Endothelial cell (in vitro differentiated cells): ENCODE data around the gene VPS39. TPM values are rescaled to one million over a fixed set of nuclear protein-coding genes. Genes with fewer than 3 reads are reported as not detected.
A peak's percentile ranks its signal among the peaks of the same experiment; 100 is the strongest.

Experiments used
- DNase-seq: peaks from one replicate; pipeline ENCODE4 v3.0.0; 2021; ENCODE audit warnings: low spot score
- H3K27ac Mint-ChIP-seq: one replicate; pipeline ENCODE4 v1.8.0; 2021; ENCODE audit warnings: mixed read lengths, inconsistent platforms; ENCODE audit not compliant: unreplicated experiment
- H3K27me3 Mint-ChIP-seq: one replicate; pipeline ENCODE4 v1.8.0; 2021; ENCODE audit warnings: mild to moderate bottlenecking, moderate library complexity, mixed read lengths, inconsistent platforms; ENCODE audit not compliant: unreplicated experiment
- H3K36me3 Mint-ChIP-seq: one replicate; pipeline ENCODE4 v1.8.0; 2021; ENCODE audit warnings: mild to moderate bottlenecking, low read depth, mixed read lengths, inconsistent platforms; ENCODE audit not compliant: unreplicated experiment
- H3K4me1 Mint-ChIP-seq: one replicate; pipeline ENCODE4 v1.8.0; 2021; ENCODE audit warnings: mild to moderate bottlenecking, mixed read lengths, inconsistent platforms; ENCODE audit not compliant: unreplicated experiment
- H3K4me3 Mint-ChIP-seq: one replicate; pipeline ENCODE4 v1.8.0; 2021; ENCODE audit warnings: mild to moderate bottlenecking, mixed read lengths, inconsistent platforms; ENCODE audit not compliant: unreplicated experiment
- H3K9me3 Mint-ChIP-seq: one replicate; pipeline ENCODE4 v1.8.0; 2021; ENCODE audit warnings: mixed read lengths, inconsistent platforms; ENCODE audit not compliant: unreplicated experiment
- total RNA-seq: library from RNA; stranded (reverse); fragmentation: NEBNext Ultra II Directional; extraction: Animal tissue kit (Norgen Biotek cat#: 25700); gene quantifications from one replicate; pipeline ENCODE4 v1.2.1, GENCODE V29; 2021; ENCODE audit not compliant: unreplicated experiment
- TF ChIP-seq, protein P1 (sequence below): fragments of 200-600 bp; sonication (generic); IDR thresholded peaks from one replicate; pipeline ENCODE4 v1.5.0; 2021; ENCODE audit warnings: antibody characterized with exemption; ENCODE audit not compliant: unreplicated experiment

The VPS39 gene
- total RNA-seq, 1 donor from 2014 or later: 66.2 TPM

DNA sequence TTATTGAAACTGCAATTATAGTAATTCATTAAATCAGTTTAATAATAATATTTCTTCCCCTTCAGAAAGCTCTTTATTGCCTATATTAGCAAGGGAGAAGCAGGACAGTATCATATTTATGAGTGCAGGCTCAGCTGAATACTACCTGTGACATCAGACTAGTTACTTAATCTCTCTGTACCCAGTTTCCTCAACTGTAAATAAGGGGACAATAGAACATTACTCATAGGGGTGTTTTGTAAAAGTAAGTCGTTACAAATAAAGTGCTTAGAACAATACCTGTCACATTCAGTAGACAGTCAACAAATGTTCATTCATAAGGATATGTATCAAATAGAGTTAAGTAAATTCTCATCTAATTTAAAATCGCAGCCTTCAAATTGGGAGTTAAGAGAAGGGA lies 12.1 kb upstream of the VPS39 start:
- Mint-ChIP-seq H3K4me3 (no peak overlapping the region), H3K4me1 (no peaks in the 10 kb centered on the region), H3K27me3 (no peaks in the 10 kb centered on the region), H3K9me3 (no peaks in the 10 kb centered on the region), H3K27ac (no peak overlapping the region), H3K36me3 (peaks cover 9% of the 10 kb centered on the region)
- TF ChIP-seq, protein P1, sequence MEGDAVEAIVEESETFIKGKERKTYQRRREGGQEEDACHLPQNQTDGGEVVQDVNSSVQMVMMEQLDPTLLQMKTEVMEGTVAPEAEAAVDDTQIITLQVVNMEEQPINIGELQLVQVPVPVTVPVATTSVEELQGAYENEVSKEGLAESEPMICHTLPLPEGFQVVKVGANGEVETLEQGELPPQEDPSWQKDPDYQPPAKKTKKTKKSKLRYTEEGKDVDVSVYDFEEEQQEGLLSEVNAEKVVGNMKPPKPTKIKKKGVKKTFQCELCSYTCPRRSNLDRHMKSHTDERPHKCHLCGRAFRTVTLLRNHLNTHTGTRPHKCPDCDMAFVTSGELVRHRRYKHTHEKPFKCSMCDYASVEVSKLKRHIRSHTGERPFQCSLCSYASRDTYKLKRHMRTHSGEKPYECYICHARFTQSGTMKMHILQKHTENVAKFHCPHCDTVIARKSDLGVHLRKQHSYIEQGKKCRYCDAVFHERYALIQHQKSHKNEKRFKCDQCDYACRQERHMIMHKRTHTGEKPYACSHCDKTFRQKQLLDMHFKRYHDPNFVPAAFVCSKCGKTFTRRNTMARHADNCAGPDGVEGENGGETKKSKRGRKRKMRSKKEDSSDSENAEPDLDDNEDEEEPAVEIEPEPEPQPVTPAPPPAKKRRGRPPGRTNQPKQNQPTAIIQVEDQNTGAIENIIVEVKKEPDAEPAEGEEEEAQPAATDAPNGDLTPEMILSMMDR: no peak
- no peak for DNase-seq

DNA sequence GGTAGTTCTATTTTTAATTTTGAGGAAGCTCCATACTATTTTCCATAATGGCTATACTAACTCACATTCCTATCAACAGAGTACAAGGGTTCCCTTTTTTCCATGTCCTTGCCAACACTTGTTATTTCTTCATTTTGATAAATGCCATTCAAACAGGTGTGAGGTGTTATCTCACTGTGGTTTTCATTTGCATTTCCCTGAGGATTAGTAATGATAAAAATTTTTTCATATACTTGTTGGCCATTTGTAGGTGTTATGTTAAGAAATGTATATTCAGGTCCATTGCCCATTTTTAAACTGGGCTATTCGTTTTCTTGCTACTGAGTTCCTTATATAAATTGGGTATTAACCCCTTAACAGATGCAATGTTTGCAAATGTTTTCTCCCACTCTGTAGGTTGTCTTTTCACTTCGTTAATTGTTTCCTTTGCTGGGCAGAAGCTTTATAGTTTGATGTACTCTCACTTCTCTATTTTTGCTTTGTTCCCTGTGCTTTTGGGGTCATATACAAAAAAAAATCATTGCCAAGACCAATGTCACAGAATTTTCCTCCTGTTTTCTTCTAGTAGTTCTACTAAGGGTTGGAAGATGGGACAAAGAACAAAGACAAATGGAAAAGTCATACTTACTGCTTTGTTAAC lies 11.0 kb upstream of the VPS39 start:
- TF ChIP-seq, protein P1: no peak
- H3K36me3 Mint-ChIP-seq: peaks cover 9% of the 10 kb centered on the region
- no peaks in the 10 kb centered on the region for H3K9me3 Mint-ChIP-seq
- H3K27me3 Mint-ChIP-seq: no peaks in the 10 kb centered on the region
- DNase-seq: no peak
- no peak overlapping the region for H3K4me3 Mint-ChIP-seq
- H3K27ac Mint-ChIP-seq: no peak overlapping the region
- no peaks in the 10 kb centered on the region for H3K4me1 Mint-ChIP-seq

DNA sequence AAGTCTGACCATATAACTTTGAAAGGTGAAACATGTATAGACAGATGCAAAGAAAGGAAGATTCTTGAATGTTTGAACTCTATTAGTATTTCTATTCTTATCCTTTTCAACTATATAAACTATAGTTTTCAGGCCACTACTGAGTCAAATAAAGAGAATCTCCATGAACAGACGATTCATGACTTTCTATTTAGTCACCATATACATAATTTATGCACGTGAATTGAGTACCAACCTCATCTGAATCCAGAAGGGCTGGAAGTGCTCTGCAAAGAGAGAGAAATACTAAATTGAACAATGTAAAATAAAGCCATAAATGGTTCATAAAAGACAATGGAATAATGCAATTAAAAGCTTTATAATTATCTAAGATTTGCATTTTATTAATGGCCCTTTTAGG lies 9.5 kb upstream of the VPS39 start:
- Mint-ChIP-seq H3K27ac (no peak overlapping the region), H3K36me3 (peaks cover 9% of the 10 kb centered on the region), H3K4me3 (no peak overlapping the region), H3K27me3 (no peaks in the 10 kb centered on the region), H3K9me3 (no peaks in the 10 kb centered on the region), H3K4me1 (no peaks in the 10 kb centered on the region)
- DNase-seq: no peak
- TF ChIP-seq, protein P1: no peak

DNA sequence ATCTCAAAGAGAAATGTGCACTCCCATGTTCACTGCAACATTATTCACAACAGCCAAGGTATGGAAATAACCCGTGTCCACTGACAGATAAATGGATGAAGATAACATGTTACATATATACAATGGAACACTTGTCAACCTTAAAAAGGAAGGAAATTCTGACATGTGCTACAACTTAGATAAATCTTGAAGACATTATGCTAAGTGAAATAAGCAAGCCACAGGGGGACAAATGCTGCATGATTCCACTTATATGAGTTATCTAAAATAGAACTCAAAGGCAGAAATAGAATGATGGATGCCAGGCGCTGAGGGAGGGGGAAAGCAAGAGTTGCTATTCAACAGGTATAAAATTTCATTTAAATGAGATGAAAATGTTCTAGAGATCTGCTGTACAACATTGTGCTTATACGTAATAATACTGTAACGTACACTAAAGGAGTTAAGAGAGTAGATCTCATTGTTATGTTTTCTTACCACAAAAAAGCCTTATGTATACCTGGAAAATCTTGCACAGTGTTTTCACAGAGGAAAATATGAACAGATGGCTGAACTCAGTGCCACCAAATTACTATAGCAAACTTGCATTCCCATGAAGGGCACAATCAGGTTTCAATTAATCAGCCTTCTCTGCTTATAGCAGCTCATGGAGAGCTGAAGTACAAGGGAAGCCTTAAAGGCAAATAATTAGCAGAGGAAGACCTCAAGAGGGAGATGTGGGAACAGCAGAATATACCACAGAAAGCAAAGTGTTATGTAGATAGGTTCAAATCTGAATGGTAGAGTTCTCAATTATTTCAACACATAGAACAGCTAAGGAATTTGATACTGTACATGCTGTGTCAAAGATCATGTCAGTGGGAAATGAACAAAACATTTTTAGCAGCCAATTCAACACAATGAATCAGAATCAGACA lies 8.1 kb upstream of the VPS39 start:
- H3K4me1 Mint-ChIP-seq: no peaks in the 10 kb centered on the region
- TF ChIP-seq, protein P1: no peak
- peak overlapping the region; percentile 2 for H3K4me3 Mint-ChIP-seq
- no peak for DNase-seq
- H3K36me3 Mint-ChIP-seq: peaks cover 9% of the 10 kb centered on the region
- no peaks in the 10 kb centered on the region for H3K9me3 Mint-ChIP-seq
- no peak overlapping the region for H3K27ac Mint-ChIP-seq
- no peaks in the 10 kb centered on the region for H3K27me3 Mint-ChIP-seq

DNA sequence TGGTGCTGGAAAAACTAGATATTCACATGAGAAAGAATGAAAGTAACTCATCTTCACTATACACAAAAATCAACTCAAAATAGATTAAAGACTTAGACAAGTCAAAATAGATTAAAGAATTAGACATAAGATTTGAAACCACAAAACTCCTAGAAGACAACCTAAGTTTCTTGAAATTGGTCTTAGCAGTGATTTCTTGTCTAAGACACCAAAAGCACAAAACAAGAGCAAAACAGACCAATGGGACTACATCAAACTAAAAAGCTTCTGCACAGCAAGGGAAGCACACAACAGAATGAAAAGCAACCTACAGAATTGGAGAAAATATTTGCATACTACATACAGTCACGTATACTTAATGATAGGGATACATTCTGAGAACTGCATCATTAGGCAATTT lies 6.5 kb upstream of the VPS39 start:
- DNase-seq: no peak
- Mint-ChIP-seq H3K4me1 (no peaks in the 10 kb centered on the region), H3K27me3 (no peaks in the 10 kb centered on the region), H3K4me3 (no peak overlapping the region), H3K9me3 (no peaks in the 10 kb centered on the region), H3K36me3 (peaks cover 9% of the 10 kb centered on the region), H3K27ac (no peak overlapping the region)
- TF ChIP-seq, protein P1: no peak
